ENCODE data around the gene BRSK2. TPM values are rescaled to one million over a fixed set of nuclear protein-coding genes. Genes with fewer than 3 reads are reported as not detected.

The BRSK2 gene
- total and polyA plus RNA-seq, 4 donors, result 0.35 to 0.56 (median 0.52) TPM

GRCh38 chr11:1439341-1439740, 49.6 kb downstream of the BRSK2 start:
- TF ChIP-seq CTCF (IDR thresholded peaks at IDR 0.05; ENCODE audit: control extremely low read depth, extremely low read depth), result no peak
- Histone ChIP-seq H3K9ac (ENCODE audit: insufficient read depth in 1 of 2, low read length in 2 of 2) (no peak overlapping the region), H3K4me1 (ENCODE audit: control insufficient read depth in 5 of 5, insufficient read depth in 5 of 5, low read length in 5 of 5) (peaks cover 0 to 28% (median 2%) of the 10 kb centered on the region in 5 donors), H3K36me3 (ENCODE audit: control insufficient read depth in 4 of 4, insufficient read depth in 4 of 4, low read length in 4 of 4) (no peaks in the 10 kb centered on the region), H3K27me3 (ENCODE audit: control insufficient read depth in 3 of 3, insufficient read depth in 3 of 3, low read length in 2 of 3) (peaks cover 0 to 7% (median 0%) of the 10 kb centered on the region in 3 donors), H3K4me3 (no peak overlapping the region), H3K9me3 (ENCODE audit: control insufficient read depth in 4 of 4, insufficient read depth in 3 of 4, low read length in 3 of 4) (no peaks in the 10 kb centered on the region), H3K27ac (ENCODE audit: low read depth in 1 of 2, low read length in 1 of 2) (no peak overlapping the region)
- DNase-seq, result no peak
- WGBS, 2 donors, result 65 to 76% methylated on average over 11 of the region's 11 CpGs
- ATAC-seq (ENCODE audit: insufficient read depth, low FRiP score), result no peak

GRCh38 chr11:1440066-1440465, 50.3 kb downstream of the BRSK2 start:
- ATAC-seq (ENCODE audit: insufficient read depth, low FRiP score) (no peak), DNase-seq (no peak)
- Histone ChIP-seq H3K9me3 (ENCODE audit: control insufficient read depth in 4 of 4, insufficient read depth in 3 of 4, low read length in 3 of 4) (no peaks in the 10 kb centered on the region), H3K4me1 (ENCODE audit: control insufficient read depth in 5 of 5, insufficient read depth in 5 of 5, low read length in 5 of 5) (peaks cover 0 to 28% (median 2%) of the 10 kb centered on the region in 5 donors), H3K9ac (ENCODE audit: insufficient read depth in 1 of 2, low read length in 2 of 2) (no peak overlapping the region), H3K27ac (ENCODE audit: low read depth in 1 of 2, low read length in 1 of 2) (no peak overlapping the region), H3K36me3 (ENCODE audit: control insufficient read depth in 4 of 4, insufficient read depth in 4 of 4, low read length in 4 of 4) (no peaks in the 10 kb centered on the region), H3K4me3 (no peak overlapping the region), H3K27me3 (ENCODE audit: control insufficient read depth in 3 of 3, insufficient read depth in 3 of 3, low read length in 2 of 3) (peaks cover 0 to 7% (median 0%) of the 10 kb centered on the region in 3 donors)
- WGBS, 2 donors, result 73 to 86% methylated on average over 11 of the region's 11 CpGs
- no peak for TF ChIP-seq CTCF (IDR thresholded peaks at IDR 0.05; ENCODE audit: control extremely low read depth, extremely low read depth)

GRCh38 chr11:1440496-1440895, 50.8 kb downstream of the BRSK2 start:
- TF ChIP-seq CTCF (IDR thresholded peaks at IDR 0.05; ENCODE audit: control extremely low read depth, extremely low read depth), result no peak
- 84 to 87% methylated on average over 12 of the region's 12 CpGs for WGBS, 2 donors
- H3K9ac ChIP-seq (ENCODE audit: insufficient read depth in 1 of 2, low read length in 2 of 2), result no peak overlapping the region
- ATAC-seq (ENCODE audit: insufficient read depth, low FRiP score) (no peak), DNase-seq (no peak)
- no peaks in the 10 kb centered on the region for H3K9me3 ChIP-seq (ENCODE audit: control insufficient read depth in 4 of 4, insufficient read depth in 3 of 4, low read length in 3 of 4)
- H3K4me1 ChIP-seq (ENCODE audit: control insufficient read depth in 5 of 5, insufficient read depth in 5 of 5, low read length in 5 of 5), result peaks cover 0 to 28% (median 2%) of the 10 kb centered on the region in 5 donors
- peaks cover 0 to 7% (median 0%) of the 10 kb centered on the region in 3 donors for H3K27me3 ChIP-seq (ENCODE audit: control insufficient read depth in 3 of 3, insufficient read depth in 3 of 3, low read length in 2 of 3)
- H3K27ac ChIP-seq (ENCODE audit: low read depth in 1 of 2, low read length in 1 of 2), result no peak overlapping the region
- no peaks in the 10 kb centered on the region for H3K36me3 ChIP-seq (ENCODE audit: control insufficient read depth in 4 of 4, insufficient read depth in 4 of 4, low read length in 4 of 4)
- H3K4me3 ChIP-seq, result no peak overlapping the region

- Histone ChIP-seq H3K4me3 (no peak overlapping the region), H3K27me3 (ENCODE audit: control insufficient read depth in 3 of 3, insufficient read depth in 3 of 3, low read length in 2 of 3) (peaks cover 0 to 7% (median 0%) of the 10 kb centered on the region in 3 donors), H3K27ac (ENCODE audit: low read depth in 1 of 2, low read length in 1 of 2) (no peak overlapping the region), H3K9me3 (ENCODE audit: control insufficient read depth in 4 of 4, insufficient read depth in 3 of 4, low read length in 3 of 4) (no peaks in the 10 kb centered on the region), H3K4me1 (ENCODE audit: control insufficient read depth in 5 of 5, insufficient read depth in 5 of 5, low read length in 5 of 5) (peaks cover 0 to 19% (median 0%) of the 10 kb centered on the region in 5 donors), H3K36me3 (ENCODE audit: control insufficient read depth in 4 of 4, insufficient read depth in 4 of 4, low read length in 4 of 4) (no peaks in the 10 kb centered on the region), H3K9ac (ENCODE audit: insufficient read depth in 1 of 2, low read length in 2 of 2) (no peak overlapping the region)
- DNase-seq (no peak), ATAC-seq (ENCODE audit: insufficient read depth, low FRiP score) (no peak)
- 34 to 39% methylated on average over 9 of the region's 9 CpGs for WGBS, 2 donors
- TF ChIP-seq CTCF (IDR thresholded peaks at IDR 0.05; ENCODE audit: control extremely low read depth, extremely low read depth), result no peak
Observed at GRCh38 chr11:1442163-1442562, 52.4 kb downstream of the BRSK2 start.

Data from lung (tissue), 12 donors.